Stimulated activated CD4-positive, alpha-beta T cell treated with anti-CD3 and anti-CD28 coated beads, Interleukin-1b, Interleukin-23, amount 100 ng/mL, for 48 hours (primary cell): ENCODE measurements around the gene DHX58.

Experiments used
- DNase-seq: peaks from one replicate; pipeline ENCODE4 v3.0.0-alpha.2; 2020

The DHX58 gene

DNA sequence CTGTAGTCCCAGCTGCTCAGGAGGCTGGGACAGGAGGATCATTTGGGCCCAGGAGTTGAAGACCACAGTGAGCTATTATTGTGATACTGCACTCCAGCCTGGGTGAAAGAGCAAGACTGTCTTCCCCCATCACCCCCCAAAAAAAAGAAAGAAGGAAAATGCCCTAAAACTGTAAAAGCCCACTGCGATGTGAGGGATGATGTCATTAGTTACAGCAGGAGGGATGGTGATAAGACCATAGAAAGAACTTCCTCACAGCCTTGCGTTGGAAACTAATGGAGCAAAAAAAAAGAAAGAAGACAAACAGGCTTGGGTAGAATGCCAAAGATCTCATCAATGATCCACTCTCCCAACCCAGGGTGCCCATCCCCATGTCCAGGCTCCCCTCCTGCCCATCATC is 33.0 kb downstream of the DHX58 start:
- no peak for DNase-seq

DNA sequence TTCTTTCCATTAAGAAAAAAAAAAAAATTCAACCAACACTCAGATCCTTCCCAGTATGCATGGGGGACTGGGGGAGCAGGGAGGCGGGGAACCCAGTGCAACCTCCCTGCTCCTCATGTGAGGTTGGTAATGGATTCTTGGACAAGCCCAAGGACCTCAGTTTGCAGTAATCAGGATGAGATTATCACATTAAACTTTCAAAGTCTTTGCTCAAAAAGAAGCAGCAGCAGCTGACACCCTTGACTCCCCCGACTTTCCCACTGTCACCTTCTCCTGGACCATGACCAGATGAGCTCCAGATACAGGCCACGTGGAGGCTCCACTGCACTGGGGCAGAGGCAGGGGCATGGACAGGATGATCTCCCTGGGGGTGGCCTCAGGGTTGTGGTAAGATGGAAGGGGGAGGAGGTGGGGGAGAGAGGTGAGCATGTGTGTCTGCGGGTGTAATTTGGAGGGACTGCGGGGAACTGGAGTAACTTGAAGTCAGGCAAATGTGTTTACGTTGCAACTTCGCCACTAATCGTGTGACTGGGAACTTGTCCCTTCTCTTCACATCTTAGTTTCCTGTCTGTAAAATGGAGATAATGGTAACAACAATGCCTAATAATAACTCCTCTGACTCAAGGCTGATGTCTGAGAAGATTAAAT is 34.0 kb downstream of the DHX58 start:
- no peak for DNase-seq

DNA sequence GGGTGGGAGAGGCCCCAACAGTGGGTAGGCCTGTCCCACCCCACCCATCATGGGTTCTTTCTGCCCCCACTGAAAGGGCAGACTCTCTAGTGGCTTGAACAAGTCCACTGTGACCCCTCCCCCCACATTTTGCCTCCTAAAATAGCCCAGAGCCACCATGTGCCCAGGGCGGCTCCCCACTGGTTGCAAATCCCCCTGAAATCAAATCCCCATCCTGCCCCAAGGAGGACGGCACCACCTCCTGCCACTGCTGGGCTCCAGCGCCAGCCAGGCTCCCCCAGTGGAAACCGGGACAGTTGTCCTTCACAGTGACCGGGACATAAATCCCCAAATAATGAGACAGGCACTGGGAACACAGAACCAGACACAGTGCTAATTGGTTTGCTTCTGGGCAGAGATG is 34.8 kb downstream of the DHX58 start:
- DNase-seq, result no peak

DNA sequence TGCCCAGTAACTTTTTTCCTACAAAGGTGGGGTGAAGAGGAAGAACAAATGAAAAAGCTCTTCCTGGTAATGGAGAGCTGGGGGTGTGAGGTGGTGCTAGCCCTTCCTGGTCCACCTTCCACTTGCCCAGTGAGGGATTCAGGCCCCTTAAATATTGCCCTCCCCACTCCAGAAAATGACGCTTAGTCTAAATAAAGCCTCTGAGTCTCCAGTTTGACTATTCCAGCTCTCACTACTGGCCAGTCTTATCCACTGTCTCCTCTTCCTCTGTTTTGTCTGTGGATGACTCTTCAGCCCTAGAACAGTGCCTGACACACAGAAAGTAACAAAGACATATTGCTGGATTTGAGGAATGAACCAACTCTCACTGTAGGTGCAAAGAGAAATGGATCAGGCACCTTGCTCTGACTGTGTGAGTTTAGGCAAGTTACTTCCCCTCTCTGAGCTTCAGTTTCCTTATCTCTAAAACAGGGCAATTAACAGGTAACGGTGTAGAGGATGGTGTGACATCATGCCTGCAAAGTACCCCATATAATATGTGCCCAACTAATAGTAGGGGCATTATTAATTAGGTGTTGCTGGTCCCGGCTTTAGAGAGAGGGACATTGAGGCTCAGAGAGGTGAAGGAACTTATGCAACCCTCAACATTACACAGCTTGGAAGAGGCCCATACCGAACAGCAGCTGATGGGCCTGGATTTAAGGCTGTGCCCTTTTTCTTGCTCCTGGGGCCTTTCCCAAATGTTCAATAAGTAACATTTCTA is 35.5 kb downstream of the DHX58 start:
- no peak for DNase-seq

DNA sequence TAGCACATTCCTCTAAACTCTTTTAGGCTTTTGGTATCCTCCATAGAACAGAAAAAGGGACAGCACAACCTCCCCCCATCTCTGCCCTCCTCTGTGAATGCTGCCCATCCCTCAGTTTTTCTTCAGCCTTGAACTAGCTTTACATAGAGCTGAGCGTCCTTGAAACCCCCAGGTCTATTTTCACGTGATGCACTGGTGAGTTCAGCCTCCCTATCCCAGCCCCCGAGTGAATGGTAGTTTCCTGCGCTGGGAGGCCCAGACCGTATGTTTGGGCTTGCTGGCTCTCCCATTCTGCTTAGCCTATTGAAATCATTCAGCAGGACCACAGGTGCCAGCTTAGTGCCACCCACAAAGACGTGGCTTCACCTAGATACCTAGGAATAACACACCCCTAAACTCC is 36.7 kb downstream of the DHX58 start:
- no peak for DNase-seq

DNA sequence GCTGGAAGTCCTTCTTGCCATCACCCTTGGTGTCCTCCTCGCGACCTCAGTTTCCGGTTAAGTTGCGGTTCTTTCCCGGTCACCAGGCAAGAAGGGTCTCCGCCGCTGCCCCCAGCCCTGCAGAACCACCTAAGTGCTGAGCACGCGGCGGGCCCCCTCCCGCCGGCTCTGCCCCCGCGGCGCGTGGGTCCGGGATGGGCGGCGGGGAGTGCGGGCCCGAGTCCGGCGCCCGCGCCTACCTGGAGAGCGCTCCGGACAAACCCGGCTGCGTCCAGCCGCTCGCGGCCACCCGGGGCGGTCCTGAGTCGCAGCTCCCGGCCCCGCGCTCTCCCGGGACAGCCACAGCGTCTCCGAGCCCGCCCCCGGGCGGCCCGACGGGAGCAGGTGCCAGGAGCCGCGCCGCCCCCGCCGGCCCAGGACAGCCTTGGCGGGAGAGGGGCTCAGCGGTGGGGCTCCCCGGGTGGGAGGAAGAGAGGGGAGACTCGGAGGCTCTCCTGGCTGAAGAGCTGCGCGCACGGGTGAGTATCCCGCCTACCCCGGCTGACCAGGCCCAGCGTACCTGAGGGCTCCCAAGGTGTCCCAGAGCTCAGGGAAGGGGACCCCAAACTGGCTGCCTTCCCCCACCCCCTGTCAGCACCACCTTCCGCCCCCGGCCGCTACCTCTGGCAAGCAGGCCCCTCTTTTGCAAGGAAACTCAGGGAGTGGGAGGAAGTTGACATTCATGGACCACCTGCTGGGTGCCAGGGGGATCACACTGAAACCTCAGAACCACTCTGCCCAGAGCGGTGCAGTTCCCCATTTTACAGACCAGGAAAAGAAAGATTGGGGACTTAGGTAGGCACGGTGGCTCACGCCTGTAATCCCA is 40.0 kb downstream of the DHX58 start:
- DNase-seq, result no peak

DNA sequence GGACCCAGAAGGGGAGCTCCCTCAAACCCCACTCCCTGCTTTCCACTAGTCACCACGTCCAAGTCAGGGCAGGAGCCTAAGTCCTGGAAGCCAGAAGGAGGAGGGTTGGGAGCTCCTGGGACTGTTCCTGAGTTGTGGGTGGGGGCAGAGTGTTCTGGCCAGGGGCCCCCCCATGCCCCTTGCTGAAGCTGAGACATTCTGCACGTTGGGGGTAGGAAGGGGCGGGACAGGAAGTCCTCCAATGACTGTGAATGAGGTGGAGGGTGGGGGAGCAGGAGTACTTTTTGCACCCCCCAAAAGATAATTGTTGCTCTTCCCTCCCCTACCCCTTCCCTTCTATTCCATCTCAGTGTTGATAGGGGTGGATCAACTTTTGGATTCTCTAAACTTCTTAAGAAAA is 40.7 kb downstream of the DHX58 start:
- DNase-seq, result no peak

DNA sequence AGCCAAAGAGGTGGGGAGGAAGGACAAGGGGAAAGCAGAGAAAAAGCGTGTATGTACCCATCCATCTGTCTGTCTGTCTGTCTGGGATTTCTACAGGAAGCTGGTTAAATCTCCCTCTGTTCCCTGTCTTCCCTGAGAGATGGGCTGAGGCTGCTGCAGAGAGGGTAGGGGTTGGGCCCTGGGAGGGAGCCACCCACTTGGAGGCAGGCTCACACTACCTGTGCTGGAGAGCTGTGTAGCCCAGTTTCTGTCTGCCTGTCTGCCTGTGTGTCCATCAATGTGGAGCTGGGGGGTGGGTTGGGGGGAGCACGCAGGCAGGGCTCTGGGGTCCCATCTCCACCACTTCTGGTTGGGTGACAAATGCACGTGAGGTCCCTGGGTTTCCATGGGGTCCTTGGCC is 43.5 kb downstream of the DHX58 start:
- no peak for DNase-seq

DNA sequence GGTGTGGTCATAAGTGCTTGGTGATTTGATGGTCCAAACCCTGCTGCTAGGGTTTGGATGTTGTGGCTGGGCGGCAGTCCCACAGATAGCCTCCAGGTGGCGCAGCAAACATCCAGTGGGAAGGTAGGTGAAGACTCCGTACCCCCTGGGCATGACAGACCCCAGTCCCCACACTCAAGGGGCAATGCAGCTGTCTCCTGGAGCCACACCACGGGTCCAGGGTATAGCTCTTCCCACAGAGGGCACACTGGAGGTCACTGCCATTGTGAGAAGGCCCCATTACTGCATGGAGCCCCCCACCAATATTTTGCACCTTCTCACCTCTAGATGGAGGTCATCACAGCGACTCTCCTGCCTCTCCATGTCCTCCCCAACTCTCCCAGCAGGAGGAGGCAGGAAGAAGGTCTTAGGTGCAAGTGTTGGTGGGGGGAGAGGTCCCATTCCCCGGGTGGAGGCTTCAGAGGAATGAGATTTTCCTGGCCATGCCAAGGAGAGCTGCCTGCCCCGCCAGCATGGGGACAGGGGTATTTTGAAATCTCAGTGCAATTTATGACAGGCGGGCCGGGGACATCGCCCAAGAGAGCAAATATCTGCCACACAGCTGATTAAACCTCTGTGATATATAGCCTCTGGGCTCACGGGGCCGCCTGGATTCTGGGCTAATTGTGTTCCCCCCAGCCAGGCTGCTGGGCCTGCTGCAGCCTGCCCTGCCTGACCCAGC is 45.0 kb downstream of the DHX58 start:
- DNase-seq, result peak; percentile 66

DNA sequence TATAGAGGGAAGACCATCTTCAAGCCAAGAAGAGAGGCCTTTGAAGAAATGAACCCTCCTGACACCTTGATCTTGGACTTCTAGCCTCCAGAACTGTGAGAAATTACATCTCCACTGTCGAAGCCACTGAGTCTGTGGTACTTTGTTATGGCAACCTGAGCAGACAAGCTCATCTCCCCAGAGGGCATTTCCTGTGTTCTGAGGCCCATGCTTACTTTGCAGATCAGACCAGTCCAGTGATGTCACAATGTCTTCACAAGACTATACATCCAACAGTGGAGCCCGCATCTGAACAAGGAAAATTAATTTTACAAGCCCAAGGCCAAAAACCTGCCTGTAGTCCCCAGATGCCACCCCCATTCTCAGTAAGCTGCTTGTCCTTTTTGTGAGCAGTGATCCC is 47.3 kb downstream of the DHX58 start:
- DNase-seq, result no peak

DNA sequence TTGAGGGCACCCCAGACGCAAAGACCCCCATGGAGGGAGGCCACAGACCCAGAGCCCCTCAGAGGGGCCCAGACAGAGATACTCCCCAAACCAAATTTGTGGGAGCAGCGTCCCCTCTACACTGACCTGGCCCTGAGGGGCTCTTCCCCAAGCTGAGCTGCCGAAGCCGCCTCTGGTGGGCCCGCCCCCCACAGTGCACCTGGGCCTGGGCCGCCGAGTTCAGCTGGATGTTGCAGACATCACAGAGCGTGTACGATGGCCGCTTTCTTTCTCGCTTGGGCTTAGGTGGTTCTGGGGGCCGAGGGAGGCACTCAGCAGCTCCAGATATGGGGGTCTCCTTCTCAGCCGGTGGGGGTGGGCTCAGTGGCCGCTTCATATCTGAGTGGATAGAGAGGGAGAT is 49.8 kb downstream of the DHX58 start:
- DNase-seq, result no peak

DNA sequence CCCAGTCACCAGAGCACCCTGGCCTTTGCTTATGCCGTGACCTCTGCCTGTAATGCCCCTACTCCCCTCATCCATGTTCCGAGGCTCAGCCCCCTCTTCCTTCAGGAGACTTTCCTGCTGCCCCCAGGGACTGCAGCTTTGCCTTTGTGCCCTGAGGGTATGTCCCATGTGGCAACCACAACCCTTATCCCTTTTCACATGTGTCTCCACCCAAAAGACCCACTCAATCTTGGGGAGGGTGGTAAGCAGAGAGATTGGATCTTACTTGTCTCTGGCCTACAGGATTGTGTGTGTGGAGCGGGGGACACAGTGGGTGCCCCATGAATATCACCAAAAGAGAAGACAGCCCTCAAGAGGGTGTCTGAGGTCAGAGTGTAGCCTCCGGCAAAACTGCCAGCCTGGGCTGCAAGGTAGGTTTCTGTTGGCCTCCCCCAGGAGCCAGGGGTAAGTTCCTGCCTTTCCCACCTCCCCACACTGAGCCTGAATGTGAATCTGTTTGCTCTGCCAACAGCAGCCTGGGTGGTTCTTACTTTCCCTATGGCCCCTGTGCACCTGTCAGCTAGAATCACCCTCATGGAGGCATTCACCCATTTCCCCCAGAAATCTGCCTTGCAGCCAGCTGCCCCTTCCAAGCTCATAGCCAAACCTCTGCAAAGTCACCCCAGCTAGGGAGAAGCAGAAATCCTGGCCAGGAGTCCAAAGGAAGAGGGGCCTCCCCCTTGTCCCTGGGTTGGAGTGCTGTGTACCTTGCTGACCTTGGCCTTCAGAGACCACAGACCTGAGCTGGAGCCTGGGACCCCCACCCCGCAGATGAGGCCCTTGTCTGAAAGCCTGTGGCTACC is 50.6 kb downstream of the DHX58 start:
- no peak for DNase-seq

DNA sequence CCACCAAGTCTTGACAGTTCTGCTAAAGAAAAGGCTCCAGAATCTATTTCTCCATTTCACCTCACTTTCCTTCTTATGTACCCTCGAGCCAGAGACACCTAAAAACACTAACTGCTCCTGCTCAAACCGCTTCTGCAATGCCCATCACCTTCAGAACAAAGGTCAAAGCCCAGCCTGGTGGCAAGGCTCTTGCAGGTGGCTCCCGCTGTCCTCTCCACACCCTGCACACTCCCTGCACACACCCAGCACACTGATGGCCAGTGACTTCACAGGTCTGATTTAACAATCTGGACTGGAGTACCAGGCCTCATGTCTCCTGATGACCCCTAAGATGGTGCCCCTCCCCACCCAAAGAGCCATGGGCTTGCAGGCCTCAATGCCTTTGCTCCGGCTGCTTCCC is 52.3 kb downstream of the DHX58 start:
- no peak for DNase-seq

DNA sequence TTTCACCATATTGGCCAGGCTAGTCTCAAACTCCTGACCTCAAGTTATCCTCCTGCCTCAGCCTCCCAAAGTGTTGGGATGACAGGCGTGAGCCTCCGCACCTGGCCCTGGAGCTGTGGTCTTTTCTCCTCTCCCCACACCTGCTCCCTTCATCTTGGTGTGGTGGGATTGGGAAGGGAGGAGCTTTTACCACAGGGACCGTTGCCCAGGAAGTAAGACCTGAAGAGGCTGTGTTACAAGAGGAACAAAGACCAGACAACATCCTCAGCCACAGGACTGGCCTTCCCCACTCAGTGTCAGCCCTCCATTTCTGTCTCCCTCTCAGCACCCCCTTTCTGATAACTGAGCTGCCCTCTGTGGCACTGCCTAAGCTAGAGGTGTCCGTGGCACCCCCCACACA is 52.7 kb downstream of the DHX58 start:
- no peak for DNase-seq

DNA sequence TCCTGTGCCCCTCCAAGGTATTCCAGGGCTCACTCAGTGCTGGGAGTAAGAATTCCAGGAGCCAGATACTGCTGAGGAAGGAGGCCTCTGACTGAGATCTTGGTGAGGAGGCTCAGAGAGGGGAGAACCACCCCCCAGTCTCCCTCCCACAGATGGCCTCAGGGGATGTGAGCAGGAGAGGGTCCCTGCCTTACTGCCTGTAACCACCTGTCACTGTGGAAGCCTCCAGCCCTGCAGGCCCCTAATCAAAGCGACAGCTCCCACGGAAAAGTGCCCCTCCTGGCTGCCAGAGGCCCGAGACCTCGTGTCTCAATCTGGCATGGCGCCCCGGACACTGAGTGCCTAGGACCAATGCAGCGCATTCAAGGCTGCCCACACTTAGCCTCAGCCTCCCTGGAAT is 54.5 kb downstream of the DHX58 start:
- no peak for DNase-seq

DNA sequence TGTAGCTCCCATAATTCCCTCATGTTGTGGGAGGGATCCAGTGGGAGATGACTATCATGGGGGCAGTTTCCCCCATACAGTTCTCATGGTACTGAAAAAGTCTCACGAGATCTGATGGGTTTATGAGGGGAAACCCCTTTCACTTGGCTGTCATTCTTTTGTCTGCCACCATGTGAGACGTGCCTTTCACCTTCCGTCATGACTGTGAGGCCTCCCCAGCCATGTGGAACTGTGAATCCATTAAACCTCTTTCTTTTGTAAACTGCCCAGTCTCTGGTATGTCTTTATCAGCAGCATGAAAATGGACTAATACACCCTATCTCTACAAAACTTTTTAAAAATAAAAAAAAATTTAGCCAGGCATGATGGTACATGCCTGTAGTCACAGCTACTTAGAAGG is 55.9 kb downstream of the DHX58 start:
- DNase-seq, result no peak

DNA sequence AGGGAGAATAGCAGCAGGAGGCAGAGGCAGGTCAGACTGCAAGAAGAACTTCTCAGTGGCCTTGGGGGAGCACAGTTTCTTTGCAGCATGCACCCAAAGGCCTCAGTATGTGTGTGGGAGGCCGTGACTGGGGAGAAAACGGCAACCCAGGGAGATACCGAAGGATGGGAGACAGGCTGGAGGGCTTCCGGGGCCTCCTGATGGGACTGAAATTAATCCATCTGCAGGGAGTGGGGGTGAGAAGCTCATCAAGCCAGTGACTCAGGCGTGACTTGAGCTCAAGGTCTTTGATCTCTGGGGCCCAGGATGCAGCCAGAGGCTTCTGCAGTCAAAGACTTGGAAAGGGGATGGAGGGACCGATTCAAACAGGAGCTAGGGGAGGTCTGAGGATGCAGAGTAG is 57.0 kb downstream of the DHX58 start:
- DNase-seq, result no peak

DNA sequence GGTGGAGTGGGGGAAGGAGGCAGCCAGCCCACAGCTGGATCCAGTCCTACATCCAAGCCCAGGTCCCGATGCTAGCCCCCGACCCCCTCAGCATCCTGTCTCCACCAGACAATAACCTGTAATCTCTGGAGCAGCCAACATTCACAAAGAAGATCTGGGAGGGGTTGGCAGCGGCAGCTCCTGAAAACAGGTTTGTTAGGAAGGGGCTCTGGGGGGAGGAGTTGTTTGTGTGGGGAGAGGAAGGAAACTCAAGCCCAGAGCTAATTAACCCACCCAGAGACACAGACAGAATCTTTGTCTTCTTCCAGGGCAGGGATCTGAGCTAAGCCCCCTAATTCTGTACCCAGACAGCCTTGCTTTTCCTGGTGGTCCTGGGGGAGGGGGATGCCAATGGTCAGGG is 57.5 kb downstream of the DHX58 start:
- DNase-seq, result no peak

DNA sequence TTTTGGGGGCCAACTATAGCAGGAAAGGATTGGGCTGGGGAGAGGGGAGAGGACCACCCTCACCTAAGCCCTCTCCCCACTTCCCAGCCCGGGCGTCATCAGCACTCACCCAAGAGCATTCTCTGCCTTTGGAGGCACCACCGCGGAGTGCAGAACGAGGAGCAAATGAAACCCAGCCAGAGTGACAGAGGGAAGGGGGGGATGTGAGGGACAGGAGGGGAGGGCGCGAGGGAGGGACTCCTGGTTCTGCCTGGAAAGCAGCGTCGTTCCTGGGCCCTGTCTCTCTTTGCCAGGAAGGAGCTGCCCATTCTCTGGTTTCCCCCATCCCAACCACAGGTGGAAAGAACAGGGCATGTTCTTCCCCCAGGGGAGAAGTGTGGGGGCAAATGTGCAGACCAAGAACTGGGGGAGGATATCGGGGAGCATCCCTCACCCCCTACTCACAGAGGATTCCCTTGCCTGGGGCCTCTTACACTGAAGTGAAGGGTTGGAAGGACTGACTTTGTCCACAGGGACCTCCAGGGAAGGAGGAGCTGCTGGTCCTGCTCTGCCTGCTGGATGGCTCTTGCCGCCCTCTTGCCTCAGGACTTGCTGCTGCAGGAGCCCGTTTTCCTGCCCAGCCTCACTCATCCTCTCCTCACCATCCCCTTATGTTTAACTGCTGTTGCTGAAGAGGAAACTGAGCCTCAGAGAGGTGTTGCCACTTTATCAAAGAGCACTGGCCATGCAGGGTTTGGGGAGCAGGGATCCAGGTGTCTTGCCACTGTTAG is 58.6 kb downstream of the DHX58 start:
- no peak for DNase-seq

DNA sequence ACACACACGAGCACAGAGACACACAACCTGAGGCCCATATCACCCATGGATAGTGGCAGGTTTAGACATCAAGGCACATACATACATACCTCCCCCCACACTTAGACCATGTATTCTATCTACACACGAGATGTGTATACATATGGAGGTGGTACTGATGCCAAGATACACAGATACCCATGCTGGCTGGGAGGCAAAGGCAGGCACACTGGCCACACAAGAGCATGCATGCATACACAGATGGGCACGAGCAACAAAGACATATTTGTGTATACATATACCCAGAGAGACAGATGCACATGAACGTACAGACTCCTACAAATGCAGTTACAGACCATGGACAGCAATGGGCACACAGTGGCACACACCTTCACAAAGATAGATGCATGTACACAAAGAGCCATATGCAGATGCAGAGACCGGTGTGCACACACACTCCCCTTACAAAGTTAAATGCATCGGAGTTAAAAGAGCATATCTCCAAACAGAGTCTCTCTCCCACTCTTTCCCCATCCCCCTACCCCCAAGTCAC is 60.1 kb downstream of the DHX58 start:
- no peak for DNase-seq

DNA sequence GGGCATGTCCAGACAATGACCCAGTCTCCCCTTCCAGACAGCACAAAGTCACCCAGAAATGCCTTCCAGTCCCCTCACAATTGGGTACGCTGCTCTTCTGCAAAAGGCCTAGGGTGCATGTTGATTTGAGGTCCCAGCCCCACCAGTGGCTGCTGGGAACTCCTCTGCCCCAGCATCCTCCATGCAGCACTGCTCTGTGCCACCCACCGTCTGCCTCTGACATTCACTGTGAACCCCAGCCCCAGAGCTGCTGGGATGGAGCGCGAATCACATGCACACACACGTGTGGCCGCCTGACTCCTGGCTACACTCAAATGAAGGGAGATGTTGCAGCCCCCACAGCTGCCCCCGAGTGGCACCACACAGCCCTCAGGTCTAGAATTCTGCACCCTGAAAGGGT is 60.9 kb downstream of the DHX58 start:
- DNase-seq, result no peak
